A549 (cell line): ENCODE measurements around the gene NRG3. TPM values are rescaled to one million over a fixed set of nuclear protein-coding genes. Genes with fewer than 3 reads are reported as not detected.

Source experiments
- ATAC-seq, 2 experiments: fragments of 200-7000 bp in 1 of 2; fragments of >200 bp in 1 of 2; cut with Nextera tagmentation in 1 of 2; cut with Tn5 transposase in 1 of 2; 3 replicates each; pipeline versions ENCODE4 v1.8.0 to v1.9.1; 2018 to 2020; ENCODE audit warnings: mild to moderate bottlenecking in 1 of 2, moderate library complexity in 1 of 2
- CTCF ChIA-PET: fragments of 300-600 bp; sonication (Branson Sonifier 250); formaldehyde crosslinking; extraction: SDS; loops from one replicate; lab custom pipeline; 2021; ENCODE audit warnings: antibody characterized with exemption, inconsistent platforms; lab: Yijun Ruan, JAX
- POLR2A ChIA-PET: fragments of 350-600 bp; formaldehyde crosslinking; extraction: SDS; loops from one replicate; lab custom pipeline; 2021; ENCODE audit warnings: antibody characterized with exemption, inconsistent platforms; lab: Yijun Ruan, JAX
- DNase-seq, 2 experiments: peaks; one replicate each; pipeline versions ENCODE4 v3.0.0 to v3.0.0-alpha.2; 2011 to 2016; ENCODE audit warnings: low read depth in 1 of 2, low spot score in 1 of 2
- FAIRE-seq: peaks from 2 replicates; lab custom pipeline; 2011; peaks lifted over from hg19 to GRCh38; lab: Jason Lieb, UNC
- H3K27ac ChIP-seq, 2 experiments: fragments of >200 bp; sonication (Bioruptor Twin); formaldehyde crosslinking; 3 replicates each; pipeline ENCODE4 v1.5.1; 2016 to 2017
- H3K4me1 ChIP-seq: fragments of >200 bp; sonication (Bioruptor Twin); formaldehyde crosslinking; 3 replicates; pipeline ENCODE4 v1.6.1; 2016
- H3K4me2 ChIP-seq: fragments of >200 bp; sonication (Bioruptor Twin); formaldehyde crosslinking; 3 replicates; pipeline ENCODE4 v1.6.1; 2016
- H3K4me3 ChIP-seq: fragments of >200 bp; sonication (Bioruptor Twin); formaldehyde crosslinking; 3 replicates; pipeline ENCODE4 v1.5.1; 2016
- H3K9me3 ChIP-seq: fragments of >200 bp; sonication (Bioruptor Twin); formaldehyde crosslinking; 3 replicates; pipeline ENCODE4 v1.6.1; 2016
- ATOH8 ChIP-seq: fragments of 250-450 bp; sonication (Bioruptor Pico); IDR thresholded peaks from 2 replicates; pipeline ENCODE4 v1.5.0; 2020; ENCODE audit warnings: low read depth, mild to moderate bottlenecking, moderate library complexity
- BHLHE40 ChIP-seq: IDR thresholded peaks from 2 replicates; pipeline ENCODE4 v1.6.1; 2012; ENCODE audit warnings: low read depth, low read length, inconsistent platforms
- CBX8 ChIP-seq: fragments of 200-600 bp; sonication (generic); IDR thresholded peaks from 2 replicates; pipeline ENCODE4 v1.6.1; 2016
- CHD2 ChIP-seq: fragments of 150-350 bp; IDR thresholded peaks from 2 replicates; pipeline ENCODE4 v1.6.1; 2014; ENCODE audit warnings: low read length; ENCODE audit not compliant: partially characterized antibody
- E2F6 ChIP-seq: IDR thresholded peaks from 2 replicates; pipeline ENCODE4 v1.6.1; 2012; ENCODE audit warnings: low read depth, borderline replicate concordance
- EHF ChIP-seq: fragments of 250-450 bp; sonication (Bioruptor Pico); IDR thresholded peaks from 2 replicates; pipeline ENCODE4 v1.5.0; 2020; ENCODE audit warnings: mild to moderate bottlenecking
- ESRRA ChIP-seq: fragments of 150-350 bp; IDR thresholded peaks from 2 replicates; pipeline ENCODE4 v1.6.1; 2014; ENCODE audit warnings: mild to moderate bottlenecking, low read length, borderline replicate concordance
- FOSL2 ChIP-seq, 2 experiments: fragments of 450-650 bp in 1 of 2; fragments of >200 bp in 1 of 2; sonication (Bioruptor Twin) in 1 of 2; formaldehyde crosslinking; IDR thresholded peaks; 2 replicates each; pipeline versions ENCODE4 v1.5.0 to v1.6.1; 2016 to 2020; ENCODE audit warnings: mild to moderate bottlenecking in 1 of 2, moderate library complexity in 1 of 2
- HES2 ChIP-seq: fragments of >200 bp; sonication (Bioruptor Twin); formaldehyde crosslinking; IDR thresholded peaks from 2 replicates; pipeline ENCODE4 v1.6.1; 2016
- HEYL ChIP-seq: fragments of 250-450 bp; sonication (Bioruptor Pico); IDR thresholded peaks from 2 replicates; pipeline ENCODE4 v1.8.0; 2021; ENCODE audit warnings: mild to moderate bottlenecking, moderate library complexity
- HOXB5 ChIP-seq: fragments of 250-450 bp; sonication (Bioruptor Pico); IDR thresholded peaks from 2 replicates; pipeline ENCODE4 v1.5.0; 2020; ENCODE audit warnings: mild to moderate bottlenecking, moderate library complexity
- JUN ChIP-seq, 2 experiments: fragments of >200 bp; sonication (Bioruptor Twin); formaldehyde crosslinking; IDR thresholded peaks; 2 replicates in 1 of 2; 3 replicates in 1 of 2; pipeline ENCODE4 v1.6.1; 2016 to 2017
- KDM1A ChIP-seq: fragments of 200-600 bp; sonication (generic); IDR thresholded peaks from 2 replicates; pipeline ENCODE4 v1.6.1; 2016; ENCODE audit warnings: low read depth, mild to moderate bottlenecking
- MAFK ChIP-seq: fragments of 450-650 bp; IDR thresholded peaks from 2 replicates; pipeline ENCODE4 v1.6.1; 2014; ENCODE audit not compliant: partially characterized antibody
- RAD21 ChIP-seq, 2 experiments: fragments of >200 bp in 1 of 2; sonication (Bioruptor Twin) in 1 of 2; formaldehyde crosslinking in 1 of 2; IDR thresholded peaks in 1 of 2; conservative IDR thresholded peaks in 1 of 2; 2 replicates in 1 of 2; 3 replicates in 1 of 2; pipeline ENCODE4 v1.6.1; 2012 to 2018; ENCODE audit warnings: inconsistent platforms in 1 of 2
- RARB ChIP-seq: fragments of 250-450 bp; sonication (Bioruptor Pico); IDR thresholded peaks from 2 replicates; pipeline ENCODE4 v1.8.0; 2021; ENCODE audit warnings: mild to moderate bottlenecking, moderate library complexity
- RCOR1 ChIP-seq: fragments of 150-350 bp; IDR thresholded peaks from 2 replicates; pipeline ENCODE4 v1.6.1; 2014; ENCODE audit warnings: antibody characterized with exemption, low read length, low read depth
- REST ChIP-seq: fragments of 200-600 bp; sonication (generic); IDR thresholded peaks from 2 replicates; pipeline ENCODE4 v1.6.1; 2016; ENCODE audit warnings: antibody characterized with exemption, mild to moderate bottlenecking, moderate library complexity
- RFX5 ChIP-seq: fragments of 450-650 bp; IDR thresholded peaks from 2 replicates; pipeline ENCODE4 v1.7.1; 2014; ENCODE audit warnings: antibody characterized with exemption, mild to moderate bottlenecking, moderate library complexity
- RNF2 ChIP-seq: fragments of 200-600 bp; sonication (generic); IDR thresholded peaks from 2 replicates; pipeline ENCODE4 v1.6.1; 2016; ENCODE audit warnings: low read depth, mild to moderate bottlenecking, antibody characterized with exemption, moderate library complexity, borderline replicate concordance
- USF2 ChIP-seq: fragments of 450-650 bp; IDR thresholded peaks from 2 replicates; pipeline ENCODE4 v1.6.1; 2014; ENCODE audit warnings: antibody characterized with exemption
- ZFP36 ChIP-seq: fragments of 450-650 bp; IDR thresholded peaks from 2 replicates; pipeline ENCODE4 v1.6.1; 2014; ENCODE audit warnings: borderline replicate concordance; ENCODE audit not compliant: partially characterized antibody
- WGBS: methylation state at CpG from one replicate; pipeline ENCODE4 v1.1.6; 2017; ENCODE audit errors: missing lambda C conversion rate; 5-methylcytosine and 5-hydroxymethylcytosine counted together
- polyA plus RNA-seq, 4 experiments: library from polyadenylated mRNA; depleted of rRNA in 3 of 4; stranded (reverse); fragments of >200 nt; fragmentation: RNase III in 1 of 4; extraction: RNeasy Plus Mini Kit Qiagen cat#74134 plus additional on column Dnase treatment in 1 of 4; gene quantifications; 2 replicates in 3 of 4; 3 replicates in 1 of 4; pipeline ENCODE4 v1.2.3, GENCODE V29; 2011 to 2017

The NRG3 gene
- polyA plus RNA-seq, 2 of the 4 experiments (the other 2 are of a cell fraction), result not detected

GRCh38 chr10:82660205-82660604, 785.2 kb downstream of the NRG3 start:
- H3K4me2 ChIP-seq, result no peak overlapping the region
- ChIA-PET CTCF (no interaction called here), POLR2A (no interaction called here)
- no peak overlapping the region for H3K27ac ChIP-seq
- ATAC-seq (no peak), FAIRE-seq (no peak), DNase-seq (no peak)
- no peak overlapping the region for H3K4me3 ChIP-seq
- no peaks in the 10 kb centered on the region for H3K9me3 ChIP-seq
- no peaks in the 10 kb centered on the region for H3K4me1 ChIP-seq
- TF ChIP-seq MAFK, result no peak
- no peak for TF ChIP-seq CBX8
- no peak for TF ChIP-seq RARB (CRISPR knock-in tag)
- TF ChIP-seq USF2, result no peak
- TF ChIP-seq EHF (CRISPR knock-in tag), result no peak
- no peak for TF ChIP-seq CHD2
- TF ChIP-seq E2F6, result no peak
- no peak for TF ChIP-seq ZFP36
- TF ChIP-seq RCOR1, result no peak
- TF ChIP-seq HEYL (CRISPR knock-in tag), result no peak
- TF ChIP-seq JUN (IDR thresholded peaks at IDR 0.05), result no peak
- no peak for TF ChIP-seq RNF2
- no peak for TF ChIP-seq KDM1A
- TF ChIP-seq HOXB5, result no peak
- no peak for TF ChIP-seq FOSL2 (IDR thresholded peaks at IDR 0.05)
- TF ChIP-seq FOSL2 (CRISPR knock-in tag; IDR thresholded peaks at IDR 0.05), result no peak
- no peak for TF ChIP-seq HES2
- TF ChIP-seq RFX5, result no peak
- TF ChIP-seq ESRRA, result no peak
- TF ChIP-seq BHLHE40, result no peak
- TF ChIP-seq REST, result no peak

- 9% methylated on average over 1 of the region's 1 CpG for WGBS
- no peak for FAIRE-seq
Observed at GRCh38 chr10:82660986-82661385, 786.0 kb downstream of the NRG3 start.

More at GRCh38 chr10:82660986-82661385, 786.0 kb downstream of the NRG3 start:
- H3K27ac ChIP-seq, result no peak overlapping the region
- H3K9me3 ChIP-seq, result no peaks in the 10 kb centered on the region
- H3K4me1 ChIP-seq, result no peaks in the 10 kb centered on the region
- ChIA-PET CTCF (no interaction called here), POLR2A (no interaction called here)
- no peak for ATAC-seq
- DNase-seq, result no peak
- TF ChIP-seq RAD21 (conservative IDR thresholded peaks at IDR 0.05 in 1 of 2, IDR thresholded peaks at IDR 0.05 in 1 of 2) (no peak), ATOH8 (CRISPR knock-in tag) (no peak), REST (no peak)
- no peak overlapping the region for H3K4me2 ChIP-seq
- no peak overlapping the region for H3K4me3 ChIP-seq
